Aorta (tissue), 5 donors: ENCODE results near the gene HPS3. TPM values are rescaled to one million over a fixed set of nuclear protein-coding genes. Genes with fewer than 3 reads are reported as not detected.

Experiments used
- ATAC-seq: fragments of 200-7000 bp; cut with Tn5 transposase; one replicate; pipeline ENCODE4 v1.9.1; 2022; ENCODE audit warnings: moderate library complexity; ENCODE audit not compliant: low FRiP score
- DNase-seq, 2 donors: peaks; one replicate each; pipeline ENCODE4 v3.0.0-alpha.2; 2020
- H3K27ac ChIP-seq, 2 donors: one replicate each; pipeline ENCODE4 v1.5.1; 2013; ENCODE audit warnings: low read length in 2 of 2, mild to moderate bottlenecking in 2 of 2, moderate library complexity in 2 of 2, control low read depth in 1 of 2, inconsistent platforms in 1 of 2, low read depth in 1 of 2
- H3K27me3 ChIP-seq, 2 donors: one replicate each; pipeline ENCODE4 v1.6.1; 2013; ENCODE audit warnings: control low read depth in 1 of 2, low read length in 1 of 2, mild to moderate bottlenecking in 1 of 2, moderate library complexity in 1 of 2; ENCODE audit not compliant: insufficient read depth in 2 of 2, control insufficient read depth in 1 of 2
- H3K36me3 ChIP-seq, 2 donors: one replicate each; pipeline ENCODE4 v1.6.1; 2013; ENCODE audit warnings: control low read depth in 1 of 2, low read length in 1 of 2, mild to moderate bottlenecking in 1 of 2; ENCODE audit not compliant: insufficient read depth in 2 of 2, control insufficient read depth in 1 of 2
- H3K4me1 ChIP-seq, 2 donors: one replicate each; pipeline ENCODE4 v1.6.1; 2013; ENCODE audit warnings: low read length in 2 of 2, control low read depth in 1 of 2, mild to moderate bottlenecking in 1 of 2, moderate library complexity in 1 of 2; ENCODE audit not compliant: insufficient read depth in 2 of 2, control insufficient read depth in 1 of 2
- H3K4me3 ChIP-seq, 2 donors: one replicate each; pipeline ENCODE4 v1.5.1; 2013; ENCODE audit warnings: low read length in 2 of 2, control low read depth in 1 of 2, mild to moderate bottlenecking in 1 of 2
- H3K9me3 ChIP-seq: one replicate; pipeline ENCODE4 v1.6.1; 2013; ENCODE audit warnings: mild to moderate bottlenecking, low read length; ENCODE audit not compliant: control insufficient read depth
- WGBS, 2 donors: extraction: QIAGEN DNeasy Blood & Tissue Kit; methylation state at CpG; one replicate each; pipeline ENCODE4 v1.1.7; 2013; 5-methylcytosine and 5-hydroxymethylcytosine counted together
- intact Hi-C, 2 donors: fragments of 100-400 bp; cut with DNase I; formaldehyde crosslinking; loops; one replicate each; pipeline versions ENCODE4 v1.14.2 to v1.15.0; 2022
- polyA plus RNA-seq, 2 donors: library from polyadenylated mRNA; stranded (reverse); fragments of 200-250 nt; gene quantifications; one replicate each; pipeline ENCODE4 v1.2.3, GENCODE V29; 2013
- total RNA-seq, 2 donors: library from RNA; stranded (reverse); fragmentation: NEBNext Ultra II Directional; extraction: Animal tissue kit (Norgen Biotek cat#: 25700); gene quantifications; one replicate each; pipeline ENCODE4 v1.2.1, GENCODE V29; 2021
- donor health status: healthy with polysubstance abuse.
- donor health status: Bipolar disorder and iron deficiency.
- donor health status: DM: no; HTN: no; CAD: no.
- donor health status: DM: no; HTN: no; CAD: no.
- donor health status: DM: yes; HTN: yes; CAD: no.

Gene HPS3
- total and polyA plus RNA-seq, 4 donors, result 12.3 to 32.2 (median 15.6) TPM

- intact Hi-C loops, result loop anchor here in 1 of 2 donors (10.0 kb wide), 1 partner anchor 50 kb away; no protein-coding TSS in a partner anchor
- no peaks in the 10 kb centered on the region for H3K9me3 ChIP-seq
- DNase-seq, result no peak
These were observed 75.1 kb downstream of the HPS3 start for GRCh38 chr3:149204390-149204991.

GRCh38 chr3:149207475-149207874 is 78.0 kb downstream of the HPS3 start:
- Histone ChIP-seq H3K27ac (no peak overlapping the region), H3K36me3 (peaks cover 0 to 2% of the 10 kb centered on the region in 2 donors), H3K4me3 (no peak overlapping the region), H3K27me3 (no peaks in the 10 kb centered on the region), H3K9me3 (no peaks in the 10 kb centered on the region), H3K4me1 (no peaks in the 10 kb centered on the region)
- ATAC-seq, result no peak
- intact Hi-C loops, result loop anchor here in 1 of 2 donors (10.0 kb wide), 1 partner anchor 53 kb away; no protein-coding TSS in a partner anchor
- no peak for DNase-seq
- 89 to 95% methylated on average over 2 of the region's 2 CpGs for WGBS, 2 donors

More at GRCh38 chr3:149204390-149204991, 75.1 kb downstream of the HPS3 start:
- Histone ChIP-seq H3K4me1 (no peaks in the 10 kb centered on the region), H3K36me3 (peaks cover 0 to 2% of the 10 kb centered on the region in 2 donors), H3K27ac (no peak overlapping the region), H3K4me3 (no peak overlapping the region), H3K27me3 (no peaks in the 10 kb centered on the region)
- no peak for ATAC-seq
- WGBS, 2 donors, result 83 to 90% methylated on average over 3 of the region's 3 CpGs

- H3K9me3 ChIP-seq, result no peaks in the 10 kb centered on the region
- 81 to 86% methylated on average over 4 of the region's 4 CpGs for WGBS, 2 donors
- H3K4me3 ChIP-seq, result no peak overlapping the region
- ATAC-seq, result no peak
- H3K27me3 ChIP-seq, result no peaks in the 10 kb centered on the region
- DNase-seq, result no peak
- no peaks in the 10 kb centered on the region for H3K4me1 ChIP-seq
- no peak overlapping the region for H3K27ac ChIP-seq
- intact Hi-C loops, result loop anchor here in 1 of 2 donors (10.0 kb wide), 1 partner anchor 55 kb away; no protein-coding TSS in a partner anchor
- H3K36me3 ChIP-seq, result no peaks in the 10 kb centered on the region
These were observed 80.0 kb downstream of the HPS3 start for GRCh38 chr3:149209431-149209830.

DNA sequence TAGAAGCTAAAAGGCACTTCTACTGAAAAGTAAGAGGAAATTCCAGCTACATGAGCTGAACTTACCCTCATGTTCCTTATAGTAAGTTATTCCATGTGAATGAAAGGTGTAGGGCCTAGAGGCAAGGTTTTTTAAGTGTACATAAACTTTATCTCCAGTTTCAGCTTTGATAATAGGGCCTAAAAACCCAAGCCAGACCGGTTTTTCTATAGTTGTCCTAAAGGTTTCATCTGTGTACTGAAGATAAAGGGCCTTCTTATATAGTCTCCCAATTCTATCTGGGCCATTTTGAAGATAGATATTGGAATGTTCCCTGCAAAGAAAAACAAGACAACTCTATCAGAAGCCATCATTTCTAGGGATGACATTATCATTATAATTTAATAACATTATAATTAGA is 82.9 kb downstream of the HPS3 start:
- 92 to 97% methylated on average over 1 of the region's 1 CpG for WGBS, 2 donors

DNA sequence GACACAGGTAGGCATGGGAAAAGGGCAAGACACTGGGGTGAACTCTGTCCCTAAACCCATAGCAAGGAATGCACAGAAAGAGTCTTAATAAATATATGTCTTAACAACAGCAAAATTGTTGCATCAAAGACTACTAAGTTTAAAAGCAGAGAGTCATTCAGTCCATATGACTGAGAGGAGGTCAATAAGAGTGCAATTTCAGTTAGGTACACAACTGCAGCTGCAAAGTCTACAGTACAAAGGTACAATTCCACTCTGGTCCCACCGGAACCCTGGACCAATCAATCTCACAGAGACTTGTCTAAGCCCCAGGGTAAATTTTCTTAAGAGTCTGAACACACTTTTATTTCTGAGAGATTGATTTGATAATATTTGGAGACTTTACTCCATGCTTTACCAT is 85.3 kb downstream of the HPS3 start:
- Histone ChIP-seq H3K27me3 (no peaks in the 10 kb centered on the region), H3K4me3 (no peak overlapping the region), H3K27ac (no peak overlapping the region), H3K36me3 (no peaks in the 10 kb centered on the region), H3K9me3 (no peaks in the 10 kb centered on the region), H3K4me1 (no peaks in the 10 kb centered on the region)
- ATAC-seq (no peak), DNase-seq (no peak)
- 62 to 68% methylated on average over 1 of the region's 1 CpG for WGBS, 2 donors
- intact Hi-C loops, result no loop called here

More for the DNA sequence above, 82.9 kb downstream of the HPS3 start:
- no peak for DNase-seq
- intact Hi-C loops, result no loop called here
- Histone ChIP-seq H3K36me3 (no peaks in the 10 kb centered on the region), H3K27me3 (no peaks in the 10 kb centered on the region), H3K4me1 (no peaks in the 10 kb centered on the region), H3K9me3 (no peaks in the 10 kb centered on the region), H3K27ac (no peak overlapping the region), H3K4me3 (no peak overlapping the region)
- ATAC-seq, result no peak

- Histone ChIP-seq H3K9me3 (no peaks in the 10 kb centered on the region), H3K36me3 (no peaks in the 10 kb centered on the region), H3K27ac (no peak overlapping the region), H3K4me1 (no peaks in the 10 kb centered on the region), H3K27me3 (no peaks in the 10 kb centered on the region), H3K4me3 (no peak overlapping the region)
- DNase-seq (no peak), ATAC-seq (no peak)
- intact Hi-C loops, result no loop called here
- 82 to 90% methylated on average over 2 of the region's 2 CpGs for WGBS, 2 donors
These were observed 86.1 kb downstream of the HPS3 start for GRCh38 chr3:149215515-149215914.

DNA sequence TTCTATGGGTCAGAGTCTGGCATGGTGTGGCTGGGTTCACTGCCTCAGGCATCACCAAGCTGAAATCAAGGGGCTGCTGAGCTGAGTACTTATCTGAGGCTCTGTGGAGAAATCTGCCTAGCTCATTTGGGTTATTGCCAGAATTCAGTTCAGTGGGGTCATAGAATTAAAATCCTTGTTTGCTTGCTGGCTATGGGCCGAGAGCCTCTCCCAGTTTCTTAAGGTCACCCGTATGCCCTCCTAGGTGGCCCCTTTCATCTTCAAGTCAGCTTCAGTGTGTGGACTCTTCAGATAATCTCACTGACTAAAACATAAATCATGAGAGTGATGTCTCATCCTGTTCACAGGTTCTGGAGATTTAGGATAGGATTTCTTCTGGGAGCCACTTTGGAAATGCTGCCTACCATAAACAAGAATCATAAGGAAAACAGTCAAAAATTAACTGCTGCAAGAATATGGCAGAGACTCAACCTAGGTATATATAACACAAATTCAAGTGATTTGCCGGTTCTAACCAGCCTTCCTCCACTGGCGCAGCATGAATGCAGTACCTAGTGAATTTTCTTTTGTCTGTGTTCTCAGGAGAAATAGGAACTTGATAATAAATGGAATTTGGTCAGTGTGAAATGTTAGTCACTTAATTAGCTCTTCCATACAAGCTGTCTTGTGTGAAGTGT is 86.9 kb downstream of the HPS3 start:
- Histone ChIP-seq H3K4me1 (no peaks in the 10 kb centered on the region), H3K4me3 (no peak overlapping the region), H3K9me3 (no peaks in the 10 kb centered on the region), H3K27me3 (no peaks in the 10 kb centered on the region), H3K27ac (no peak overlapping the region), H3K36me3 (no peaks in the 10 kb centered on the region)
- WGBS, 2 donors, result 87 to 92% methylated on average over 4 of the region's 4 CpGs
- intact Hi-C loops, result no loop called here
- ATAC-seq, result no peak
- DNase-seq, result no peak

DNA sequence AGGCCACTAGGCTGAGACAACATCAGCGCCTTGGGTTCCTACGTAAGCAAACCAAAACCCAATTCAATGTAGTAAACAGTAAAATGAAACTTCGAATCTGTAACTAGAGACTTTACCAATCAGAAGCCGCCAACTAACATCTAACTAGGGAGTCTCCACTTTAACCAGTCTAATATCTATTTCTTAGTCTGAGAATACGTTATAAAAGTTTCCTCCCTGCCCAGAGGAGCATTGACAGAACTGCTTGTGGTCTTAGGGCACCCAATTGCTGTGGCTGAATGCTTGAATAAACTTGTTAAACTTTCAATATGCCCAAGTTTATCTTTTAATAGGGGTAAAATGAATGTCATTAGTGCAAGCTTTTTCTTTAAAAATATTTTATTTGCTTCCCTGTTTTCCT is 87.9 kb downstream of the HPS3 start:
- 93 to 96% methylated on average over 5 of the region's 5 CpGs for whole genome bisulfite sequencing, 2 donors
- H3K4me3 ChIP-seq, result no peak overlapping the region
- no peaks in the 10 kb centered on the region for H3K4me1 ChIP-seq
- no peaks in the 10 kb centered on the region for H3K36me3 ChIP-seq
- DNase-seq (no peak), ATAC-seq (no peak)
- H3K27me3 ChIP-seq, result no peaks in the 10 kb centered on the region
- intact Hi-C loops, result no loop called here
- H3K27ac ChIP-seq, result no peak overlapping the region
- no peaks in the 10 kb centered on the region for H3K9me3 ChIP-seq
